A172 (cell line): ENCODE results near the gene LTBP2. TPM values are rescaled to one million over a fixed set of nuclear protein-coding genes. Genes with fewer than 3 reads are reported as not detected.
A peak's percentile ranks its signal among the peaks of the same experiment; 100 is the strongest.

Experiments used
- DNase-seq: peaks from one replicate; pipeline ENCODE4 v3.0.0-alpha.2; 2015; ENCODE audit warnings: low spot score
- total RNA-seq: library from RNA; depleted of rRNA; stranded (reverse); fragments of >200 nt; shearing (Covaris generic); gene quantifications from 2 replicates; pipeline ENCODE4 v1.2.3, GENCODE V29; 2014

Gene LTBP2
- total RNA-seq, 1 experiment from 2014 or later = 5.8 TPM

- no peak for DNase-seq
Measured at GRCh38 chr14:74526854-74527585, 85.0 kb downstream of the LTBP2 start.

GRCh38 chr14:74525361-74525851 lies 86.6 kb downstream of the LTBP2 start:
- DNase-seq = no peak

GRCh38 chr14:74524812-74525135 lies 87.3 kb downstream of the LTBP2 start:
- DNase-seq = no peak

GRCh38 chr14:74524076-74524811 lies 87.8 kb downstream of the LTBP2 start:
- DNase-seq = no peak

- no peak for DNase-seq
Measured at GRCh38 chr14:74522740-74523139, 89.3 kb downstream of the LTBP2 start.

GRCh38 chr14:74521756-74522155 lies 90.3 kb downstream of the LTBP2 start:
- DNase-seq = no peak

- no peak for DNase-seq
Measured at GRCh38 chr14:74519316-74520074, 92.5 kb downstream of the LTBP2 start.

- DNase-seq = no peak
Measured at GRCh38 chr14:74518221-74518620, 93.8 kb downstream of the LTBP2 start.

- no peak for DNase-seq
Measured at GRCh38 chr14:74517731-74518130, 94.3 kb downstream of the LTBP2 start.

- DNase-seq = peak; percentile 27
Measured at GRCh38 chr14:74516451-74517160, 95.4 kb downstream of the LTBP2 start.

- no peak for DNase-seq
Measured at GRCh38 chr14:74515891-74516412, 96.1 kb downstream of the LTBP2 start.

GRCh38 chr14:74514471-74514941 lies 97.5 kb downstream of the LTBP2 start:
- DNase-seq = peak; percentile 87

- DNase-seq = no peak
Measured at GRCh38 chr14:74511966-74512830, 99.8 kb downstream of the LTBP2 start.

- DNase-seq = peak; percentile 53
Measured at GRCh38 chr14:74510959-74511409, 101.1 kb downstream of the LTBP2 start.

- no peak for DNase-seq
Measured at GRCh38 chr14:74510223-74510931, 101.7 kb downstream of the LTBP2 start.

- DNase-seq = no peak
Measured at GRCh38 chr14:74509587-74510222, 102.3 kb downstream of the LTBP2 start.

- DNase-seq = no peak
Measured at GRCh38 chr14:74508844-74509428, 103.1 kb downstream of the LTBP2 start.

GRCh38 chr14:74508292-74508731 lies 103.7 kb downstream of the LTBP2 start:
- no peak for DNase-seq

GRCh38 chr14:74507840-74508239 lies 104.2 kb downstream of the LTBP2 start:
- DNase-seq = no peak
